Activated T-cell treated with anti-CD3 and anti-CD28 coated beads, Interleukin-2, amount 50 U/mL, for 1 hour (primary cell): ENCODE data around the gene TEF.

Experiments
- DNase-seq: peaks from one replicate; pipeline ENCODE4 v3.0.0-alpha.2; 2020

The TEF gene

GRCh38 chr22:41381329-41382097, at the start of gene TEF:
Gene TEF (plus strand): TSS chr22:41381942. CDS start chr22:41382045, 103 bp downstream.
- DNase-seq = peak; percentile 98

- no peak for DNase-seq
These were observed 49.4 kb upstream of the TEF start for GRCh38 chr22:41332217-41332939.

- no peak for DNase-seq
These were observed 47.9 kb upstream of the TEF start for GRCh38 chr22:41333806-41334205.

GRCh38 chr22:41334215-41334614, 47.5 kb upstream of the TEF start:
- DNase-seq = no peak

GRCh38 chr22:41334951-41335635, 46.6 kb upstream of the TEF start:
- no peak for DNase-seq

GRCh38 chr22:41338614-41339212, 43.0 kb upstream of the TEF start:
- DNase-seq = no peak

- DNase-seq = no peak
These were observed 41.9 kb upstream of the TEF start for GRCh38 chr22:41339823-41340222.

GRCh38 chr22:41340357-41340756, 41.4 kb upstream of the TEF start:
- DNase-seq = no peak

- DNase-seq = no peak
These were observed 40.7 kb upstream of the TEF start for GRCh38 chr22:41341012-41341411.

GRCh38 chr22:41341990-41342389, 39.8 kb upstream of the TEF start:
- DNase-seq = no peak

GRCh38 chr22:41343300-41343699, 38.4 kb upstream of the TEF start:
- DNase-seq = no peak

- no peak for DNase-seq
These were observed 38.0 kb upstream of the TEF start for GRCh38 chr22:41343717-41344116.

- no peak for DNase-seq
These were observed 37.5 kb upstream of the TEF start for GRCh38 chr22:41344189-41344788.

GRCh38 chr22:41345807-41346335, 35.9 kb upstream of the TEF start:
- no peak for DNase-seq

- DNase-seq = no peak
These were observed 34.5 kb upstream of the TEF start for GRCh38 chr22:41347066-41347859.

- DNase-seq = no peak
These were observed 32.7 kb upstream of the TEF start for GRCh38 chr22:41348964-41349484.

GRCh38 chr22:41350087-41350486, 31.7 kb upstream of the TEF start:
- no peak for DNase-seq

- DNase-seq = no peak
These were observed 30.7 kb upstream of the TEF start for GRCh38 chr22:41351011-41351410.

GRCh38 chr22:41352058-41352457, 29.7 kb upstream of the TEF start:
- DNase-seq = no peak

- DNase-seq = no peak
These were observed 27.7 kb upstream of the TEF start for GRCh38 chr22:41353862-41354575.

GRCh38 chr22:41354979-41355378, 26.8 kb upstream of the TEF start:
- no peak for DNase-seq
